SKM-1 (cell line): Measurements from ENCODE around the gene PTPRN2.

Source experiments
- DNase-seq: peaks from one replicate; lab custom pipeline; 2025; ENCODE audit not compliant: unreplicated experiment; lab: John Stamatoyannopoulos, UW

PTPRN2 gene

DNA sequence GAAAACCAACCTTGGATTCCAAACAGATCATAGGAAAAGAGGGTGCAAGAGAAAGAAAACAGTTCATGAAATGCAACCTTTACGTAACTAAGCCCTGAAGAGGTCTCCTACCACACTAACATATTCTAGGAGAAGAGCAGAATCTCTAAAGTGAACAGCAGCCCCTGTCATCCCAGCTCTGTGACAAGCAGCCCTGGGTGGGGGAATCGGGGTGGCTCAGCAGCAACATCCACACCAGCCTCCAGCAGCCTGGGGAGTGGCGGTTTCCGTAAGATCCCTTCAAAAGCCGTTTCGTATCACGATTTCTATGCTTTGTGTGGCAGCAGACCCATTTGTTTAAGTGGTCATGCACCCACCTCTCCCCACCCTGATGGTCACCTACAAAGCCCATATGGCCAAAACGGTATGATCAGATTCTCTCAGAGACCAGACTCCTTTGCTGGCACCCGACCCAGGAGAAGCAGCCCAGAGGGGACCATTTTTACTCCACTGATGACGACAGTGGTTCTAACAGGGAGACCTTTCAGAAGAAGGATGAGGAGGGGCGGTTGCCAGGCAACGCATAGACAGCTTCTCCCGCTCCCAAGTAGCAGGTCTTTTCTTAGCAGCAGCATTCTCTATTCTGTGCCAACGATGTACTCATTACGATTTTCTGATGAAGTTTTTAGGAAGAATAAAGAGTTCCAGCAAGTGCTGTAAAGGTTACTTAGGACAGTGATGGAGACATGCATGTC is 950.2 kb downstream of the PTPRN2 start:
- DNase-seq: no peak

DNA sequence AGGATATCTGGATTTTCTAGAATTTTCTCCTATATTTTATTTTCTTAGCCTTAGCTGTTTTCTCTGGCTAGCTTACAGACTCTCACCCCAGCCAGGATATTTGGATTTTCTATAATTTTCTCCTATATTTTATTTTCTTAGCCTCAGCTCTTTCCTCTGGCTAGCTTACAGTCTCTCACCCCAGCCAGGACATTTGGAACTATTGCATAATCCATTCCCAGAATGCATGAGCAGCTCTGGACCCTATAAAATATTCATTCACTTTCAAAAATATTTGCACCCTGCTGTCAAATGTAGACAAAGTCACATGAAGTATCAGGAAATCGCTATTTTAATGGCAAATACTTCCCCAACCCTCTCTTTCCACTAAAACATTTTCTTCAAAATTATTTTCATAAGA is 952.0 kb downstream of the PTPRN2 start:
- no peak for DNase-seq

DNA sequence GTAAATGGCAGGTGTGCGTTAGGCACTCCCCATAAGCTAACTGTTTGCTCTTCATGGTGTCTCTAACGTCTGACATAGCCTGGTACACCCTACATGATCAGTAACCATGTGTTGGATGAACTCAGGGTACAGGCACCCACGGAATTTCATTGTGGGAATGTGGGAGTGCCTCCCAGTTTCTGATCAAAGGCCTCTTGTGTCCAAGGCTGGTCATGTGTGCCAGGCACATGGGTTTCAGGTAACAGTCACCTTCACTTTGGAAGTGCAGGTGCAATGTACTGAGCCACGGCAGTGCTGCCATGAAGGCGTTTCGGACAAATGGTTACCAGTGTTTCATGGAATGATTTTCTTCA is 952.5 kb downstream of the PTPRN2 start:
- DNase-seq: no peak

DNA sequence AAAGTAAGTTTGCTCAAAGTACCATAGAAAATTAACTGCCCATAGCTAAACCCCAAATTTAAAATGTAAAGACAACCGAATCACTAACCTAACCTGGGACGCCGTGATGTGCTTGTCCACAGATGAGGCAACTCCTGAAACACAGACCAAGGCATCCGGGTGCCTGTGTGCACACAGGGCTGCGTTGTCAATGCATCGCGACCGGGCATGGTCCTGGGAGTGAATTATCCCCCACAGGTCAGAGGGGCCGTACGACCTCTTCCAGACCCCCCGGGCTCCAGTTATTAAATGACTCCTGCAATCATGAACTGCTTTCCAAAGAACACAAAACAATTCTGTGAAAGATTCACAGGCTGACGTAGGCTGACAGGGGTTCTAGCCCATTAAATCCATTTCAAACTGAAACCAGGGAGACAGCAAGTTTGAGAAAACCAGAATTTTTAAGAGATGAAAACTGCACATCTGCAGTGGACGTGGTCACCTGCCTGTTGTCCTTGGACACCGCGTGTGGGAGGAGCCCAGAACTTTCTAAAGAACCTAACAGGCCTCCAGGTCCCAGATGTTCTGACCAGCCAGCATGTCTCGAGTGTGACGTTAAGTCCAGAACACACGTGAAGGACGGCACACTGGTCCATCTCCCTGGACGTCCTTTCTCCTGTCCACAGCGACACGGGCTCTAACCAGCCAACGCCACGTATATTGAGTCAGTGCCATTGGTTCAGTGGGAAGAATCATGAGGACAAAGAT is 953.0 kb downstream of the PTPRN2 start:
- DNase-seq: no peak

DNA sequence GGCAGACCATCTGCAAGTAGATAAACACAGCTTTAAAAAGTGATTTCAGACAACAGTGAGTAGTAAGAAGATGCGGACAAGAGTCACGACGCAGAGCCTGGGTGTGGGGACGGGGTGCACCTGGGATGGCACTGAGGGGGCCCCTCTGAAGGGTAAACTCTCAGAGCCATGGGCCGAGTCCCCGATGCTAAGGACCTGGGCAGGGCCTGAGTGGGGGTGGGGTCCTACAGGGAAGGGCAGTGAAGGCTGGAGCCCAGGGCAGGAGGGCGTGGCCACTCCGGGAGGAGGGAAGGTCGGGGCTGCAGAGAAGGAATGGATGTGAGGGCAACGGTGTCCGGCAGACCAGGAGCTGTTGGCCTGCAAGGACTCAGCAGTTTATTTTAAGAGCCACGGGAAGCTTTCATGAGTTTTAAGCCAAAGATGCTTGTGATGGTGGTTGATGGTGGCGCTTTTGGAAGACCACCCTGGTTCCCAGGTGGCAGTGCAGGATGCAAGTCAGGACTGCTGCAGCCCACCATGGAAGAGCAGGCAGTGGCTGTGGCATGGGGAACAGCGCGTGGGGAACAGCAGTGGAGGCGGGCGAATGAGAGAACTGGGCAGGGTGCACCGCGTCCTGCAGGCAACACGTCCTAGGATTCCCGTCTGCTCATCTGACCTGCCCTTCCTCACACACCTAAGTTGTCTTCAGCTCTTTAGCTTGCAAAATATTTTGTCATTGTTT is 954.0 kb downstream of the PTPRN2 start:
- DNase-seq: no peak

DNA sequence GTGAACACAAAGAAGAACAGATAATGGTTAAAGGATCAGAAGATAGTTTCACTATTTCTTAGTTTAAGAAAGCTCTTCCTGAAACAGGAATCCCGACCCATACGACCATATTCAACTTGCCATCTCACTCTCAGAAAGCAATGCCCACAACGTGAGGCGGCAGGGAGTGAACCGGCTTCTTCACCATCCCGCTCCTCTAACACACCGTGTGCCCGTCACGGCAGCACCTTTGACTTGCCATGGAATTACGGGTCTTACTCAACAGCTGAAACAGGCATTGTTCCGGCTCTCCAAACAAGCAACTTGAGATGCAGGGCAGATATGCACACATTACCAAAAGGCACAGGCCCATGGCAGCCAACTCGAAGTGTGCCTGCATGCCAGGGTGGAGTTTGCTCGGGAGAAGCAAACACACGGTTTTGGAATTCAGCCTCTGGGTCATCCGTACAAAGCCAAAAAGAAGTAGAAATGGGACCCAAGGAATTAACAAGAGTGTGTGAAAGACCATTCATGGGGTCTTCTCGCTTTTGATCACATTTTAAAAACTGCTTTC is 957.2 kb downstream of the PTPRN2 start:
- DNase-seq: no peak

DNA sequence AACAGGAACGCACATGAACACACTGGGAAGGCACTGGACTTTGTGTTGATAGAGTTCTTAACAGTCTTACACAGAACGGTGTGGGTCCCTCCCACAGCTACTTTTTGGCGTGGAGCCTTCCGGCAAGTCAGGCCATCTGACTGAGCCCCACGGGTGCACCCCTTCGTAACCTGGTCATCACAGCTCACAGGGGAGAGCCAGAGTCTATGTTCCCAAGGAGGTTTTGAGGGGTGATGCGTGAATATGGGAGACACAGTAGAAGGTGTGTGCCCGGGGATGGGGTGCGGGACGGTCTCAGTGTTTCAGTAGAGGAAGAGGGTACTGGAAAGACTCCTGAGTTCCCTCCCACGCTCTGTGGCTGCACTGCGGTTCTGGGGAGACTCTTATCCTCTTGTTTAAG is 959.2 kb downstream of the PTPRN2 start:
- DNase-seq: no peak

DNA sequence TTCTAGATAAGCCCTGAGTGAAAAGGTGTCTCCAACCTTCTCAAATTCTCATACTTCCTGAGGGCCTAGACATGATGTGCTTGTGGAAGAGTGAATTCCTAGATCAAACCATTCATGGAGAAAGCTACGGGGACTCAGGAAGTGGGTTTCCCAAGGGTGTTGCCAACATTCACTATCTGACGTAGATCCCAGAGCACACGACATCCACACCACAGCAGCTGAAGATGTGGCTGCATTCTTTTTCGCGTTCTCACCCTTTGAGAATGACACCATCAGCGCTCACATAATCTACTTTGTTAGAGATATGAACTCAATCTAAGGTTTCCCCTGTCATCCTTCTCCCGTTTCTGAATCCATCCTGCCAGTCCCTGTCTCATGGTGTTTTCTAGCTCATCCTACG is 960.0 kb downstream of the PTPRN2 start:
- DNase-seq: no peak

DNA sequence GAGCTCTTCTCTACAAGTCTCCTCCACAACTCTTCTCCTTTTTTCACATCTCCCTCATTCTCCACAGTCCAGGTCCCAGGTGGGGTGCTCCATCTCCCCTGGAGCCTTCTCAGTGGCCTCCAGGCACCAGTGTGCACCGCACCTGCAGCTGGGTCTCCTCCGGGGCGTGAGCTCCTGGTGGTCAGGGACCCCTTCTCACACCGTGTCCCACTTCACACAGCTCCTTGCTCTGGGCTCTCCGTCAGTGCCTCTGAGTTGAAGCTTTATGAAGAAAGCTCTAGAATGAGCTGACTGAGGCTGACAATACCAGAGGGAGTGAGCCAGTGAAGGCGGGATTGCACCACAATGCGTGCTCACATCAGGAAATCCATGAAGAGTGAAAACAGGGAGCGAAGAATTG is 960.6 kb downstream of the PTPRN2 start:
- DNase-seq: no peak

DNA sequence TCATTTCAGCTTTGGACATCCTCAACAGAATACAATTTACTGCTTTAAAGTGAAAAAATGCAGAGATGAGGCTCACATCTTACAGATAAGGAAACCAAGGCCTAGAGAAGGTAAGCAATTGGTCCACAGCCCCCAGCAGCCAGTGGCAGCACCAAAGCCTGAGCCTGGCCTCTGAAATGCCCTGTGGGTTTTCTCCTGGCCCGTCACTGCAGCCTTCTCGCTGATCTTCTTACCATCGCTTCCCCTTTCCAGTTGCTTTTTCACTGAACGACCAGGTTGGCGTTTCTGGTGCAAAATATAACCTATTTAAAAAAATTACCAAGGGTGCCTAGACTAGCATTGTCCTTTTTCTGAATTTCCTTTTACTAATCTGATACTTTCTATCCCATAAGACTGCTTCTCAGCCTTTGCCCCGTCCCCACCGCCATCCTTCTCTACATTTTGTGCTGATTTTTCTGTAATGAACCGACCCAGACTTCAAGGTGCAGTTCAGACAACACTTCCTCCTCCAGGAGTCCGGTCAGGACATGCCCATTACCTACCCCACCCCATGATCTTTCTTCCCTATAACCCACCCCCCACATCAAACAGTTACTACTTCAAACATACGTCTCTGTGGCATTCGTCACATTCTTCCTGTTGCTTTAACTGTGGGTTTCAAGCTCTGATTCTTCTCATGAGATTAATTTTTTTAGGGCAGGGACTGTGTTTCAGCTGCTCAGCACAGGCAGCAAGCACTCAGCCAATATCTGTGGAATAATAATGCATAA is 961.5 kb downstream of the PTPRN2 start:
- DNase-seq: no peak

DNA sequence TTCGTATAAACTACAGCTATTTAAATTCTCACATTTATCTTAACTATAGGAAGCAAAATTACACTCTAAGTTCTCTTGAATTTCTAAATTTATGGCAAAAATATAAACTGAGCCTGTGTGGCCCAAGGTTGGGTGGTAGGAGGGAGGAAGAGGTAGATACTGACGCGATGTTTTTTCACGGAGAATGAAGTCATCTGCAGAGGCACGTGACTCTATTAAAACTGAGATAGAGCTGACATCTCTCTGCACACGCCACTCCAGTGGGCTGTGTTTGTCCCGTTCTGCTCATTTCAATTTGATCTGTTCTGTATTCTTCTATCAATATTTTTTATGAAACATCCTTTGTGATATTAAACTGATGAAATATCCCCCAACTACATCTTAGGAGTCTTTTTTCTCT is 964.1 kb downstream of the PTPRN2 start:
- DNase-seq: no peak

DNA sequence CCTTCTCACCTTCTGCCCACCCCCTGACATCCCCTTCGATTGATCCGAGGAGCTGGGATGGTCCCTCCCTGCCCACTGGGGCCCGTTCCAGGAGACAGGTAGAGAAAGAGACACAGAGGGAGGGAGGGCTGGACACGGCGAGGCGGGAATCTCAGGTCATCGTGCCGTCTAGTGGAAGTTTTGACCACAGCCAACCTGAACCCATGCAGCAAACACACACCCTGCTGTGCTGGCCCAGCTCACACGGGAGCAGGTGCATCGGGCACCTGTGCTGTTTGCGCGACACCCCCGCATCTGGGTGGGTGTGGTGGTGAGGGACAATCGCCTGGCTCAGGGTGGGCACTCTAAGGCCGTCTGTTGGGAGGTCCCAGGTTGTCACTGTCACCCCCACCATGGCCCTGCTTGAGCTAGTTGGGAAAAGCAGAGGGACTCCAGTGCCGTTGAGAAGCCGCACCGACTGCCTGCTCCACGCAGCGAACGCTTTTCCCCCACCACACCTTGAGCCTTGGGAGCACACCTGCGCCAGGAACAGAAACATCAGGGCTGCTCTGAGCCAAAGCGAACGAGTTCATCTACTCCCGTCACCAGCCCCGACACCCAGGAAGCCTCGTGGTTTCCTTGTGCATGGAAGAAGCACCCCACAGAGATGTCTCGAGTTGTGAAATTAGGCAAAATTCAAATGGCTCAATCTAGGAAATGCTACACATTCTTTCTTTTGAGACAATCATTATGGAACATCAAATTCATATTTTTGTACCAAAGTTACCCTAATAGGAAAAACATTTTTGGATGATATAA is 965.0 kb downstream of the PTPRN2 start:
- no peak for DNase-seq

DNA sequence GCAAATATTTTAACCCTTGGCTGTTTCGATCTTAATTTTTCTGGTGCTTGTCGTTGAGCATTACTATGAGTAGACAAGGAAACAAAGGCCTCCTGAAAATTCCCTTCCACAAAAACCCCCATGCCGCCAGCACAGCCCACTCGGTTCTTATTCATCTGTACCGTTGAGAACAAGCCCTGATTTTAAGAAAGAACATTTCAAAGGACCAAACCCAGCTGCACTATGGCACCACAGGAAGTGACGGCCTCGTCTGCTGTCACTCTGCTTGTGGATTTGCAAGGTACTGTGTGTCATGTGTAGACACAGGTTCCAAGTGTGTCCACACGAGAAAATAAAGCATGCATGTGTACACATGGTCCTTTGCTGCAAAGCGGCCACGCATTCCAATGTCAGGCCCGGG is 965.6 kb downstream of the PTPRN2 start:
- no peak for DNase-seq

DNA sequence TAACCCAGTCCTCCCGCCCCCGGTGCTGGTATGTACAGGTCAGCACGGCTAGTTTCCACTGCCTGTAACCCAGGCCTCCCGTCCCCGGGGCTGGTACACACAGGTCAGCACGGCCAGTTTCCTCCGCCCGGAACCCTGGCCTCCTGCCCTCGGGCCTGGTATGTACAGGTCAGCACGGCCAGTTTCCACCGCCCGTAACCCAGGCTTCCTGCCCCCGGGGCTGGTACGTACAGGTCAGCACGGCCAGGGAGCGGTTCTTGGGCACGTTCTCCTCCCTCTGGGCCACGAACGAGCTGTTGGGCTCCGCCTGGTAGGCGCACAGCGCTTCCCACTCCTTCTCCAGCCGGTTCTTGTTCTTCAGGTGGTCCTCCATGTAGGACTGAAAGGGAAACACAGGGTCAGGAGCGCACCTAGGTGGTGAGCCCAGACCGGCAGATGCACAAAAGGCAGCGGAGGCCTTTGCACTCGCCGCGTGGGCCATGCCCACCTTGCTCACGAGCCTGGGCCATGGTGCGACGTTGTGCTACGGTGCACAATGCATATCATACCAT is 966.4 kb downstream of the PTPRN2 start:
- no peak for DNase-seq

DNA sequence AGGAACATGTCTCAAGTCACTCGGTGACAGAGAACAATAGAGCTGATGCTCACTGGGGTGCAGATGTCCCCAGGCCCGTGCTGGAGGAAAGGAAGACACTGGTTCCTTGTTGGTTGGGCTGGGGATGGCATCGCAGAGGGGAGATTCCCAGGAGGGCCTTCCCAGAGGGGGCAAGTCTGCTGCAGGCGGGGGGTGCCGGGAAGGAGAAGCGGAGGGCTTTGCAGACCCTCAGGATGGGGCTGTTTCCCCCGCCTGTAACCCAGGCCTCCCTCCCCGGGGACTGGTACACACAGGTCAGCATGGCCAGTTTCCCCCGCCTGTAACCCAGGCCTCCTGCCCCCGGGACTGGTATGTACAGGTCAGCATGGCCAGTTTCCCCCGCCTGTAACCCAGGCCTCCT is 967.0 kb downstream of the PTPRN2 start:
- DNase-seq: no peak

DNA sequence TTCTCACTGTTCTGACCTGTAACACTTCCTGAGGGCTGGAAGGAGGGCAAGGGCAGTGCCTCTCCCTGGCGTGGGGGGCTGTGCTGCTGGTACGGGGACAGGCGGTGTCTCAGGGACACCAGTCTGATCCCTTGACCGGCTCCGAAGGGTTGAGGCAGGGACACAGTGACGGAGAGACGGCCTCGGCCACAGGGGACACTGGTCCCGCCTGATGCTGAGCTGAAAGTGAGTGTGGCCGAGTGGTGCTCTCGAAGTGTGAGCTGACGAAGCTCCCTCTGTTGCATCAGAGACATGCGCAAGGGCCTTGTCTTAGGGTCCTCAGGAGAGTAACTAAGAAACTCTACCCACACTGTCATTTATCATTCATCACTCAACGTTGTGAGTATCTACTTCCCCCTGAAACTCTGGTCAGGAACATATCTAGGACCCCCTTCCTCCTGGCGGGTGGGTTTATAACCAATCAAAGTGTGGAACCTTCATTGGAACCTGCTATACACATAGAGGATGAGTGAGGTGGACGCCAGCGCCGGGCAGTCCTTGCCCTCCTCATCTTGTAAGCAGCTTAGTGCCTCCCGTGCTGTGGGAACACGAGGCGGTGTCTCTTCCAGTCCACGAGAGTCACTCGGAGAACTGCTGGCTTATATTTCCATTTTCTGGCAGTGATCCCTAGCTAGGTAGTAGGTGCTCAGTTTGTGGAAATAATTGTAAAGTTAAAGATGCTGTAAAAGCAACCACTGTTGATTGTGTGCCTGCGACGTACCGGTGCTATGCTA is 967.7 kb downstream of the PTPRN2 start:
- no peak for DNase-seq

DNA sequence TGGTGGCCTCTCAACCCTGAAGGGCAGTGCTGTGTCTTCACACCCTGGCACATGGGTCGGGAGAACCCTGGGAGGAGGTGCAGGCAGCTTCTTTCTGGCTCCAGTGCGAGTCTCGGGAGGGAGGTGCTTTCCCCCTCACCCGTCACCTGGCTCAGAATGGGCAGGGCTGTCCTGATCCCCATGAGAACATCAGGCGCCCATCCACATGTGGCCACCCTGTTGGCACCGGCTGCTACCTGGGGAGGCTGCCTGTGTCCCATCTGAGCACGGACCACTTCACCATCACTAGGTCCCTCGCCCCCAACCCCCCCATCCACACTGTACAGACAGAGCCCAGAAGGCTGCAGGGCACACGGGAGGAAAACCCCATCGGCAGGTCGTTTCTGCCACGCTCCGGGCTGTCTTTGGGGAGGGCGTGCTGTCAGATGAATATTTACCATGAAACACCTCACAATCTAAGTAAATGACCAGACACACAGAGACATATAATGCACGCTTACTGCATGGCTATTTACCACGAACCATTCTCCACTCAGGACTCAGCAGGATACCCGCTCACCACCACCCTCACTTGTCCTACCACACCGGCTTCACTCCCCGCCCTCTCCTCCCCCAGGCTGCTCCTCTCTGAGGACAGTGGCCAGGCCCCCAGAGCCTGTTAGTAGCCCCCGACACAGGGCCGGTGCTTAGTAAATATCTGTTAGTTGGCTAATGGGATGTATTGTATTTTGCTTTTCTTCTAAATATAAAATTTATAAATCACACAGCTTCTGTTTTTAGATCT is 968.6 kb downstream of the PTPRN2 start:
- no peak for DNase-seq

DNA sequence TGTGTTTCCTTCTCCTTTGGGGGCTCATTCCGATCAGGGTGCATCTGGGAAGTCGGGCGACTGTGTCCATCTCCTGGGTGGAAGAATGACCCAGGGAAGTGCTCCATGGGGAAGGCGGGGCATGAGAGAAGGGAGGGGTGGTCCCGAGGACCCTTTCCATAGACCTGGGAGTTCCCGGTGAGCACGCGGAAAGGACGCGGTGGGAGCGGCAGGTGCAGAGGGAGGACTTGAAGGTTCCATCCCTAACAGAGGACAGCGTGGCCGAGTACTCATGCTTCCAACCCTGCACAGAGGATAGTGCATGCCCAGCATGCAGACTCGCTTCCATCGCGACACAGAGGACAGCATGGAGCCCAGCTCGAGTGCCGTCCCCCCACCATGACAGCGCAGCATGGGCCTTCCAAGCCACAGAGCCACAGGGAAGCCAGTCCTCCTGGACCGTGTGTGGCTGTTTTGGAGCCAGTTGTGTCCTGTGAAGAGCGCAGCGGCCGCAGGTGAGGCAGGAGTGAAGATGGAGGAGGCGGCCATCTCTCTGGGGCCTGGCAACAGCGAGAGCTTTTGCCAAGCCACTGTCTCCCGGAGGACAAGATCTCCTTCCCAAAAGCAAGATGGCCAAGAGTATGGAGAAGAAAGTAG is 969.4 kb downstream of the PTPRN2 start:
- DNase-seq: no peak
